Neural progenitor cell (in vitro differentiated cells): ENCODE data around the gene MARS1. TPM values are rescaled to one million over a fixed set of nuclear protein-coding genes. Genes with fewer than 3 reads are reported as not detected.

Experiments used
- DNase-seq: peaks from one replicate; pipeline ENCODE4 v3.0.0-alpha.2; 2016; ENCODE audit warnings: low spot score
- H2AFZ ChIP-seq: fragments of 200-600 bp; sonication (generic); replicated peaks from 2 replicates; pipeline ENCODE4 v1.6.1; 2016; ENCODE audit warnings: antibody characterized with exemption
- H3F3A ChIP-seq: fragments of 200-600 bp; sonication (generic); 2 replicates; pipeline ENCODE4 v1.6.1; 2016; ENCODE audit warnings: antibody characterized with exemption, low read depth
- H3K27ac ChIP-seq: fragments of 200-600 bp; sonication (generic); 2 replicates; pipeline ENCODE4 v1.5.1; 2016; ENCODE audit warnings: mild to moderate bottlenecking
- H3K27me3 ChIP-seq: fragments of 200-600 bp; sonication (generic); 2 replicates; pipeline ENCODE4 v1.6.1; 2016; ENCODE audit warnings: mild to moderate bottlenecking, moderate library complexity
- H3K36me3 ChIP-seq: fragments of 200-600 bp; sonication (generic); 2 replicates; pipeline ENCODE4 v1.5.1; 2016
- H3K4me1 ChIP-seq: fragments of 200-600 bp; sonication (generic); 2 replicates; pipeline ENCODE4 v1.6.1; 2016; ENCODE audit warnings: mixed run types
- H3K4me2 ChIP-seq: fragments of 200-600 bp; sonication (generic); 2 replicates; pipeline ENCODE4 v1.6.1; 2016
- H3K4me3 ChIP-seq: fragments of 200-600 bp; sonication (generic); 2 replicates; pipeline ENCODE4 v1.5.1; 2016
- H3K79me2 ChIP-seq: fragments of 200-600 bp; sonication (generic); 2 replicates; pipeline ENCODE4 v1.6.1; 2016; ENCODE audit warnings: low read depth
- H3K9ac ChIP-seq: fragments of 200-600 bp; sonication (generic); 2 replicates; pipeline ENCODE4 v1.6.1; 2016
- H3K9me3 ChIP-seq: fragments of 200-600 bp; sonication (generic); 2 replicates; pipeline ENCODE4 v1.5.1; 2016; ENCODE audit warnings: low read depth
- H4K20me1 ChIP-seq: fragments of 200-600 bp; sonication (generic); 2 replicates; pipeline ENCODE4 v1.6.1; 2016; ENCODE audit warnings: low read depth
- H3K27ac Mint-ChIP-seq: 3 replicates; pipeline ENCODE4 v1.8.0; 2021; ENCODE audit warnings: mixed read lengths
- H3K27me3 Mint-ChIP-seq: 2 replicates; pipeline ENCODE4 v1.8.0; 2022; ENCODE audit warnings: low read depth, mild to moderate bottlenecking, inconsistent platforms, moderate library complexity, mixed read lengths; ENCODE audit not compliant: insufficient read depth
- H3K36me3 Mint-ChIP-seq: 3 replicates; pipeline ENCODE4 v1.8.0; 2021; ENCODE audit warnings: mixed read lengths
- H3K4me1 Mint-ChIP-seq: 3 replicates; pipeline ENCODE4 v1.8.0; 2021; ENCODE audit warnings: mixed read lengths
- H3K4me3 Mint-ChIP-seq: 3 replicates; pipeline ENCODE4 v1.8.0; 2021; ENCODE audit warnings: mild to moderate bottlenecking, moderate library complexity, mixed read lengths
- H3K9me3 Mint-ChIP-seq: 3 replicates; pipeline ENCODE4 v1.8.0; 2020; ENCODE audit warnings: mixed read lengths
- EZH2 ChIP-seq: fragments of 200-600 bp; sonication (generic); IDR thresholded peaks from 2 replicates; pipeline ENCODE4 v1.6.1; 2017; ENCODE audit warnings: antibody characterized with exemption, mild to moderate bottlenecking, moderate library complexity
- EZH2phosphoT487 ChIP-seq: fragments of 200-600 bp; sonication (generic); IDR thresholded peaks from 2 replicates; pipeline ENCODE4 v1.6.1; 2017; ENCODE audit warnings: antibody characterized with exemption
- total RNA-seq: library from RNA; depleted of rRNA; stranded (reverse); fragments of >200 nt; gene quantifications from 2 replicates; pipeline ENCODE4 v1.2.3, GENCODE V29; 2015; ENCODE audit warnings: low replicate concordance
- TF ChIP-seq, protein P1 (sequence below): fragments of 200-600 bp; sonication (generic); IDR thresholded peaks from 2 replicates; pipeline ENCODE4 v1.5.1; 2017; ENCODE audit warnings: antibody characterized with exemption, mild to moderate bottlenecking

Gene MARS1
- total RNA-seq, 1 donor from 2014 or later = 109 TPM

DNA sequence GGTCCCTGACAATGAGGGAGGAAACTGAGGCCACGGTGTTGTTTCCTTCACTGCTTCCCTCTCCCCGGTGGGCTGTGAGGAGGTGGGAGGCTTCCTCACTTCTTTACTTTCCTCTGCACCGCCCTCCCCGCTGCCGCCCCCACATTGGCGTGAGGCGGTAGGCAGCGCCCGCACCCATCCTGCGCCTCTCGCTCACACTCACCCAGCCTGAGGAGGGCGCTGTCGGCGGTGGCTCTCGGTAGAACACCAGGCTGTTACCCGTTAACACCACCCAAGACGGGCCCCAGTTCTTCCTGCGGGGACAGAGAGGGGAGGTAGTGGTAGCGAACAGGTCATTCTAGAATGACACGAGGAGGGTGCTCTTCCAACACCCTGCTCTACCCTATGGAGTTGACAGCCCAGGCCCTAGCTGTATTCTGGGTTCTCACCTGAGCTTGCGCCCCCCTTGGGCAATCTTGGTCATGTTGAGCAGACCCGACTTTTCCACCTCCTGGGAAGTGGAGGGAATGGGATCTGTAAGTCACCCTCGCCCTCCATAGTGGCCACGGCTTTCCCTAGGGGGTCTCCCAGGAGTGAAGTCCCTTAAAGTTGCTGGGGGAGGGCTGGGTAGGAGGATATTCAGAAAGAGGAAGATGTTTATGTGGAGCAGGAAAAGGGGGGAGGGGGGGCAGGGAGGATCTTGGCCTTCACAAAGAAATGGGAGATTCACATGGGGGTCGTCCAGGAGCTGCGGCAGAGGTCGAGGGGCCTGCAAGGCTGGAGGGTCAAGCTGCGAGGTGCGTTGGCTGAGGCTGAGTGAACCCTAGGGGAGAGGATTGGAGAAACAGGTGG lies 11.5 kb upstream of the MARS1 start:
- Histone ChIP-seq H3K4me3 (peak overlapping the region; percentile 49), H3K4me2 (peak overlapping the region; percentile 92), H3K9ac (no peak overlapping the region), H3F3A (peaks cover 3% of the 10 kb centered on the region), H3K4me1 (peaks cover 11% of the 10 kb centered on the region), H3K79me2 (no peaks in the 10 kb centered on the region), H3K9me3 (no peaks in the 10 kb centered on the region), H2AFZ (peak overlapping the region; percentile 93), H3K27me3 (peaks cover 100% of the 10 kb centered on the region), H3K27ac (no peak overlapping the region), H4K20me1 (peaks cover 2% of the 10 kb centered on the region), H3K36me3 (no peaks in the 10 kb centered on the region)
- no peak overlapping the region for H3K27ac Mint-ChIP-seq
- no peak for DNase-seq
- peaks cover 46% of the 10 kb centered on the region for H3K27me3 Mint-ChIP-seq
- peak overlapping the region; percentile 22 for H3K4me3 Mint-ChIP-seq
- H3K4me1 Mint-ChIP-seq = peaks cover 2% of the 10 kb centered on the region
- H3K36me3 Mint-ChIP-seq = no peaks in the 10 kb centered on the region
- TF ChIP-seq EZH2 (peak; percentile 76), EZH2phosphoT487 (peak; percentile 60)
- TF ChIP-seq, protein P1, sequence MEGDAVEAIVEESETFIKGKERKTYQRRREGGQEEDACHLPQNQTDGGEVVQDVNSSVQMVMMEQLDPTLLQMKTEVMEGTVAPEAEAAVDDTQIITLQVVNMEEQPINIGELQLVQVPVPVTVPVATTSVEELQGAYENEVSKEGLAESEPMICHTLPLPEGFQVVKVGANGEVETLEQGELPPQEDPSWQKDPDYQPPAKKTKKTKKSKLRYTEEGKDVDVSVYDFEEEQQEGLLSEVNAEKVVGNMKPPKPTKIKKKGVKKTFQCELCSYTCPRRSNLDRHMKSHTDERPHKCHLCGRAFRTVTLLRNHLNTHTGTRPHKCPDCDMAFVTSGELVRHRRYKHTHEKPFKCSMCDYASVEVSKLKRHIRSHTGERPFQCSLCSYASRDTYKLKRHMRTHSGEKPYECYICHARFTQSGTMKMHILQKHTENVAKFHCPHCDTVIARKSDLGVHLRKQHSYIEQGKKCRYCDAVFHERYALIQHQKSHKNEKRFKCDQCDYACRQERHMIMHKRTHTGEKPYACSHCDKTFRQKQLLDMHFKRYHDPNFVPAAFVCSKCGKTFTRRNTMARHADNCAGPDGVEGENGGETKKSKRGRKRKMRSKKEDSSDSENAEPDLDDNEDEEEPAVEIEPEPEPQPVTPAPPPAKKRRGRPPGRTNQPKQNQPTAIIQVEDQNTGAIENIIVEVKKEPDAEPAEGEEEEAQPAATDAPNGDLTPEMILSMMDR = peak; percentile 44
- no peaks in the 10 kb centered on the region for H3K9me3 Mint-ChIP-seq

DNA sequence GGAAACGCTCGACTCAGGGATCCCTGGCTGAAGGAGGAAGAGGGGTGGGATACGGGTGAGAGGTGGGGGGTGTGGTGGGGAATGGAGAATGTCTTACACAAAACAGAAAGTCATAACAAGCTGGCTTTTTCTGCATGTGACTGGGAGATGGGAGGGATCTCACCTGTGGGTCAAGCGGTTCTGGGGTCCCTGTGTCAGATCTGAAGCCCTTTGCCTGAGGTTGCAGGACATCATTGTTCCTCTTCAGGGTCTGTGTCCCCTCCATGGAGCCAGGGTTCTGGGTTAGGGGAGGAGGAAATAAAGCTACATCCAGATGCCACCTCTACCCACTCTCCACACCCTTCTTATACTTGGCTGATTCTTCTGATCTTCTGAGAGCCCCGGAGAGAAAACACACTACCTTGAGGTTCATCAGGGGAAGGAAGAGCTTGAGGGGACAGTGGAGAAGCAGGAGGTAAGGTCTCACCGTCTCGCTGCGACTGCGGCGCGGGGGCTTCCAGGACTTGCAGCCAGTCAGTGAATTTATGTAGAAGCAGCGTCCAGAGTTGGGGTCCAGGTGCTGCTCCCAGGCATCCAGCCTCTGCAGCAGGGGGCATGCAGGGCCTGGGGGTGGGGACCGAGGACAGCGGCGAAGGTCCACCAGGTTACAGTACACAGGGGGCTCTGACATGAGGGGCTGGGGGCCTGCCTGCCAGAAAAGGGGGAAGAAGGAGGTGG lies 10.7 kb upstream of the MARS1 start:
- DNase-seq = no peak
- Histone ChIP-seq H3K27me3 (peaks cover 100% of the 10 kb centered on the region), H3K9ac (no peak overlapping the region), H3K79me2 (no peaks in the 10 kb centered on the region), H4K20me1 (peaks cover 2% of the 10 kb centered on the region), H3K9me3 (no peaks in the 10 kb centered on the region), H3K36me3 (no peaks in the 10 kb centered on the region), H3F3A (peaks cover 3% of the 10 kb centered on the region), H2AFZ (no peak overlapping the region), H3K4me2 (no peak overlapping the region), H3K4me3 (no peak overlapping the region), H3K4me1 (peaks cover 11% of the 10 kb centered on the region), H3K27ac (no peak overlapping the region)
- Mint-ChIP-seq H3K36me3 (no peaks in the 10 kb centered on the region), H3K4me3 (no peak overlapping the region), H3K9me3 (no peaks in the 10 kb centered on the region), H3K27me3 (peaks cover 44% of the 10 kb centered on the region), H3K27ac (no peak overlapping the region), H3K4me1 (peaks cover 2% of the 10 kb centered on the region)
- TF ChIP-seq EZH2phosphoT487 (no peak), EZH2 (no peak)
- TF ChIP-seq, protein P1 = no peak

DNA sequence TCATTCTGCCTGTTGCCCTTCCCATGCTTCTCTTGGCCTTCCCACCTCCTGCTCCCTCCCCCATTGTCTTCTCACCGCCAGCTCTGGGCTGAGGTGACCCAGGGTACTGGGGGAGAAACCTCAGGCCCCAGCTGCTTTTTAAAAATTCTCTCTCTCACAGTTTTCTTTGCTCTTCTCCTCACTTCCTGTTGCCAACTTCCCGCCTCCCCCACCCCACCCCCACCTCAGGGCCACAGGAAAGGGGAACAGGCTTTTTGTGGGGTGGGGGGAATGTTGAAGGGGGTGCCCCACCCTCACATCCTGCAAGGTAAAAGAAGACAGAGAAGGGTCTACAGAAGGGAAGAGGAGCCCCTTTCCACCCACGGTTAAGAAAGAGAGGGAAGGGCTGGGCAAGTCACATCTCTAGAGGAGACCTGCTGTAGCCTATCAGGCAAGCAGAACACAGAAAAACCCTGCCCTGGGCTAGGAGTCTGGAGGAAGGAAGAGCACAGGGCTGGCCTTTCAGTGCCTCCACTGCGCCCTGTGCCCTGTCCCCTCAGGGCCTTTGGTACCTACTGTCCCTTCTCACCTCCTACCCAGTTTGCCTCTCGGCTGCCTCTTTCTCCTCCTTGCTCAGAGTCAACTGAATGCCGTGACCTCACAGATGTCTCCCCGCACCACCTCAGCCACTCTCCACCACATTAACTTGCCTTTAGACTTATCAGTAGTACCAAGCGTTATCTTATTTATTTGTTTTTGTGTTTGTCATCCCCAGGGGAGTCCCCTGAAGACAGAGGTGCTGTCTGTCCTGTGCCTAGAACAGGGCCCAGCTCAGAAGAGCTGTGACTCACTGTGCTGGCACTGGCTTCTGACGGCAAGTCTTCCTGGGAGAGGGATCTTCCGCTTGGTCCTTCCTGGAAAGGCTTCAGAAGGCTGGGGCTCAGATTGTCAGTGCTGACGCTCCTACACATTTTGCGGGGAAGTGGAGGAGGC lies 9.9 kb upstream of the MARS1 start:
- Histone ChIP-seq H3K9ac (no peak overlapping the region), H3K4me1 (peaks cover 11% of the 10 kb centered on the region), H3K79me2 (no peaks in the 10 kb centered on the region), H3K27me3 (peaks cover 93% of the 10 kb centered on the region), H3F3A (peaks cover 3% of the 10 kb centered on the region), H3K4me3 (no peak overlapping the region), H4K20me1 (peaks cover 2% of the 10 kb centered on the region), H3K4me2 (no peak overlapping the region), H2AFZ (no peak overlapping the region), H3K9me3 (no peaks in the 10 kb centered on the region), H3K36me3 (no peaks in the 10 kb centered on the region), H3K27ac (no peak overlapping the region)
- Mint-ChIP-seq H3K27ac (no peak overlapping the region), H3K27me3 (peaks cover 36% of the 10 kb centered on the region), H3K4me1 (peaks cover 2% of the 10 kb centered on the region), H3K9me3 (no peaks in the 10 kb centered on the region), H3K4me3 (no peak overlapping the region), H3K36me3 (no peaks in the 10 kb centered on the region)
- no peak for DNase-seq
- TF ChIP-seq EZH2phosphoT487 (no peak), EZH2 (no peak)
